DOHH2 (cell line): ENCODE data around the gene SH3RF2.

ENCODE experiments used
- EZH2phosphoT487 ChIP-seq: fragments of 200-600 bp; sonication (generic); IDR thresholded peaks from 2 replicates; pipeline ENCODE4 v1.6.1; 2017; ENCODE audit warnings: borderline replicate concordance, mild to moderate bottlenecking, antibody characterized with exemption, low read length, moderate library complexity, mixed read lengths
- TF ChIP-seq, protein P1 (sequence below): fragments of 200-600 bp; sonication (generic); IDR thresholded peaks from one replicate; pipeline ENCODE4 v1.5.1; 2014; ENCODE audit warnings: antibody characterized with exemption, mild to moderate bottlenecking, low read depth, low read length; ENCODE audit not compliant: poor library complexity, severe bottlenecking

DNA sequence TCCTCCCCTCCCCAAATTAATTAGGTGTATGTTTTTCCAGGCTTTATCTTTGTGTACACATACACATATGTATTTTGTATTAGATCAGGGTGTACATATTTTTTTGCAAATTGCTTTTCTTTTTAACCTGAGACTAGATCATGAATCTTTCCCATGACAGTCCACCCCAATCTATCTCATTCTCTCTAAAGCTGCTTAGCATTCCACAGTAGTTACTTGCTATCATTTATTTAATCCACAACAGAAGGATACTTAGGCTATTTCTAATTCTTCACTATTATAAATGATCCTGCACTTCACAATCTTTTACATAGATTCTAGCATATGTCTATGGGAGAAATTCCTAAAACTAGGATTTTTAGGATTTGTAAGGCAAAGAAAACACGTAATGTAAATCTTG, 43.9 kb downstream of the SH3RF2 start:
- no peak for TF ChIP-seq EZH2phosphoT487
- TF ChIP-seq, protein P1, sequence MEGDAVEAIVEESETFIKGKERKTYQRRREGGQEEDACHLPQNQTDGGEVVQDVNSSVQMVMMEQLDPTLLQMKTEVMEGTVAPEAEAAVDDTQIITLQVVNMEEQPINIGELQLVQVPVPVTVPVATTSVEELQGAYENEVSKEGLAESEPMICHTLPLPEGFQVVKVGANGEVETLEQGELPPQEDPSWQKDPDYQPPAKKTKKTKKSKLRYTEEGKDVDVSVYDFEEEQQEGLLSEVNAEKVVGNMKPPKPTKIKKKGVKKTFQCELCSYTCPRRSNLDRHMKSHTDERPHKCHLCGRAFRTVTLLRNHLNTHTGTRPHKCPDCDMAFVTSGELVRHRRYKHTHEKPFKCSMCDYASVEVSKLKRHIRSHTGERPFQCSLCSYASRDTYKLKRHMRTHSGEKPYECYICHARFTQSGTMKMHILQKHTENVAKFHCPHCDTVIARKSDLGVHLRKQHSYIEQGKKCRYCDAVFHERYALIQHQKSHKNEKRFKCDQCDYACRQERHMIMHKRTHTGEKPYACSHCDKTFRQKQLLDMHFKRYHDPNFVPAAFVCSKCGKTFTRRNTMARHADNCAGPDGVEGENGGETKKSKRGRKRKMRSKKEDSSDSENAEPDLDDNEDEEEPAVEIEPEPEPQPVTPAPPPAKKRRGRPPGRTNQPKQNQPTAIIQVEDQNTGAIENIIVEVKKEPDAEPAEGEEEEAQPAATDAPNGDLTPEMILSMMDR, result no peak
